ENCODE measurements around the gene FAM174C.

FAM174C gene

GRCh38 chr19:1275260-1275975 lies at the start of gene FAM174C:
FAM174C (plus strand) TSS chr19:1275530; CDS start chr19:1275550, 20 bp downstream.
- DNase-seq (ENCODE audit: extremely low spot score, insufficient read length, low read depth): peak; percentile 86
- FAIRE-seq: peak; percentile 98

DNA sequence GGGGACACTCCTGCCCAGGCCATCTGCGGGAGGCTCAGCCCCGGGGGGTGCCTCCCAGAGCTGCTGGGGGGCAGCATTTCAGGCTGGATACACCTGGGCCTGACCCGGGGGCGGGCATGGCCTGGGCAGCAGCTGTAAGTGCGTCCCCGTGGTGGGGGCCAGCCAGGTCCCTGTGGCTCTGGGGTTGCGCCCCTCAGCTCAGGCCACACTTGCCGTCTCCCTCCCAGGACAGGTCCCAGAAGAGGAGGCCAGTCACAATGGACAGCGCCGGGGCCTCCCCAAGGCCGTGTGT lies 49.2 kb upstream of the FAM174C start:
- FAIRE-seq: no peak
- DNase-seq (ENCODE audit: extremely low spot score, insufficient read length, low read depth): no peak

GRCh38 chr19:1226522-1227303 lies 48.6 kb upstream of the FAM174C start:
- FAIRE-seq: no peak
- DNase-seq (ENCODE audit: extremely low spot score, insufficient read length, low read depth): no peak

DNA sequence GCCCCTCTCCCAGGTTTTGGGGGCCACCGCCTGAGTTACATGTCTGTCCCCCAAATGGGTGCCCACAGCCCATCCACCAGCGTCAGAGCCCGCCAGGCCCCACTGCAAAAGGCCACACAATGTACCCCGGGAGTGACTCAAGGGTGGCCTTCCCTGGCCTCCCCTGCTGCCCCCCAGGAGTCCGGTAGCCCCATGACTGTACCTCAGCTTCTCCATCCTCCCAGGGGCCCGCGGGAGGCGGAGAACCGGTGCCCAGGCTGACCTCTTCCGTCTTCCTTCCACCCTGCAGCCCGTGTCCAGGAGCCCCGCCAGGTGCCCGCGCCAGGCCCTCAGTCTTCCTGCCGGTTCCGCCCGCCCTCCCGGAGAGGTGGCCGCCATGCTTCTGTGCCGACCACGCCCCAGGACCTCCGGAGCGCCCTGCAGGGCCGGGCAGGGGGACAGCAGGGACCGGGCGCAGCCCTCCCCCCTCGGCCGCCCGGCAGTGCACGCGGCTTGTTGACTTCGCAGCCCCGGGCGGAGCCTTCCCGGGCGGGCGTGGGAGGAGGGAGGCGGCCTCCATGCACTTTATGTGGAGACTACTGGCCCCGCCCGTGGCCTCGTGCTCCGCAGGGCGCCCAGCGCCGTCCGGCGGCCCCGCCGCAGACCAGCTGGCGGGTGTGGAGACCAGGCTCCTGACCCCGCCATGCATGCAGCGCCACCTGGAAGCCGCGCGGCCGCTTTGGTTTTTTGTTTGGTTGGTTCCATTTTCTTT lies 47.9 kb upstream of the FAM174C start:
- no peak for FAIRE-seq
- no peak for DNase-seq (ENCODE audit: extremely low spot score, insufficient read length, low read depth)

GRCh38 chr19:1228161-1228957 lies 47.0 kb upstream of the FAM174C start:
- DNase-seq (ENCODE audit: extremely low spot score, insufficient read length, low read depth) (no peak), FAIRE-seq (no peak)

DNA sequence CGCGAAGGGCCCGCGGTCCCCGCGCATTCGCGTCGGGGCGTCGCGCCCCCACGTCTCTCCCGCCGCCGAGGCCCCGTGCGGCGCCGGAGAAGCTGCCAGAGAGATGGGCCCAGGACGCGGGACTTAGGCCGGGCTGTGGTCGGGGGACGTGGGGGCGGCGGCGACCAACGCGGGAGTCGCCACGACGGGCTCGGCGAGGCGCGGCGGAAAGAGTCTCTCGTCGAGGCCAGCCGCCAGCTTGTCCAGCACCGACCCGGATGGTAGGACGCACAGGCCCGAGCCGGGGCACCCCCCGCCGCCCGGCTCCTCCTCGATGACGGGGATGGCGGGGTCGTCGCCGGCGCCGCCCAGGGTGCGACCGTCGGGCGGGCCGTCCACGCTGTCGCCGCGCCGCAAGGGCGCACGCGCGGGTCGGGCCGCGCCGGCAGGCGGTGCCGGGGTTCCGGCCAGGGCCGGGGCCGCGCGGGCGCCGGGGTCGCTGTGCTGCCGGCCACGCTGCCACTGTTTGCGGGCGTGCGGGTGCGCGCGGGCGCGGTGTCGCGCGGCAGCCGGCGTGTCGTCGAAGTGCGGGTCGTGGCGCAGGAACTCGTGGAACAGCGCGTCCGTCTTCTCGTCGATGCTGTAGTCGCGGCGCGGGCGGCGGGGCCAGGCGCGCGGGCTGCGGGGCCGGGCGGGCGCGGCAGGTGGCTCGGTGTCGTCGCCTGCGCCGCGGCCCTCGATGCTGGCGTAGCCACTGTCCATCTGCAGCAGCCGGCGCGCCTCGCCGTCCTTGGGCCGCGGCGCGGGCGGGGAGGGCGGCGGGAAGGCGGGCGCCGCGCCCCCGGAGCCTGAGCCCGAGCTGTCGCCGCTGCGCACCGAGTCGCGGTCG lies 46.0 kb upstream of the FAM174C start:
- DNase-seq (ENCODE audit: extremely low spot score, insufficient read length, low read depth) (no peak), FAIRE-seq (no peak)

GRCh38 chr19:1229924-1230782 lies 45.2 kb upstream of the FAM174C start:
- no peak for FAIRE-seq
- no peak for DNase-seq (ENCODE audit: extremely low spot score, insufficient read length, low read depth)

GRCh38 chr19:1230783-1231489 lies 44.4 kb upstream of the FAM174C start:
- DNase-seq (ENCODE audit: extremely low spot score, insufficient read length, low read depth): no peak
- no peak for FAIRE-seq

DNA sequence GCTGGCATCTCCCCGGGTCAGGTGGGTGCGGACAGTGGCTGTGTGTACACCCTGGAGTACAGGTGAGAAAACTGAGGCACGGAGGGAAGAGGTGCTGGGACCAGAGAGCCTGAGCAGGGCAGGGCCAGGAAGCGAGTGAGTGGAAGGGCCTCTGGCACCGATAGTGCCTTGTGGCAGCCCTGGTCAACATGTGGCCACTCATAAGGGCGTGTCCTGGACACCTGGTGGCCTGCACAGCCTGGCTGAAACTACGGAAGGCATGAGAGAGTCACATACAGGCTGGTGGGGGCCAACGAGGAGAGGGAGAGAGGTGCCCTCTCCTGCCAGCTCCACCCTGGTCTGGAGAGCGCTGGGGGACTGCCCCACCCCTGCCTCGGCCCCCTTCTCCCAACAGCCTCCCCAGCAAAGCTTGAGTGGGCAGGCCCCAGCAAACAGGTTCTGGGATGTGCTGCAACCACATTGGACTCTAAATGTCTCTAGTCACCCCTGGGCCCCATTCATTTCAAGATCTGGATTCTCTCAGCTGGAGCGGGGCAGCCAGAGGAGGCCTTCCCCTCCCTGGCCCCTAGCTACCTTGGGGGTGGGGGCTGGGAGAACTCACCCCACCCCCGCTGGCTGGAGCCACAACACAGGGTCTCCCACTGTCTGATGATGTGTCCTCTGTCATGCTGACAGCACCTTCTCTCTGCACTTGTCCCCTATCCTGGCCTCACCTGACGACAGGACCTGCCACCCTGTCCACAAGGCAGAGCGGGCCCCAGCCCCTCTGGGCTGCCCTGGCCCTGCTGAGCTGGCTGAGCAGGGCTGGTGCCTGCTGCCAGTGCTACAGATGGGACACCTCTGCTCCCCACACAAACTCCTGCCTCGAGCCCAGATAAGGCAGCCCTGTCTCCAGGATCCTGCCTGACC lies 43.3 kb upstream of the FAM174C start:
- DNase-seq (ENCODE audit: extremely low spot score, insufficient read length, low read depth) (no peak), FAIRE-seq (no peak)

DNA sequence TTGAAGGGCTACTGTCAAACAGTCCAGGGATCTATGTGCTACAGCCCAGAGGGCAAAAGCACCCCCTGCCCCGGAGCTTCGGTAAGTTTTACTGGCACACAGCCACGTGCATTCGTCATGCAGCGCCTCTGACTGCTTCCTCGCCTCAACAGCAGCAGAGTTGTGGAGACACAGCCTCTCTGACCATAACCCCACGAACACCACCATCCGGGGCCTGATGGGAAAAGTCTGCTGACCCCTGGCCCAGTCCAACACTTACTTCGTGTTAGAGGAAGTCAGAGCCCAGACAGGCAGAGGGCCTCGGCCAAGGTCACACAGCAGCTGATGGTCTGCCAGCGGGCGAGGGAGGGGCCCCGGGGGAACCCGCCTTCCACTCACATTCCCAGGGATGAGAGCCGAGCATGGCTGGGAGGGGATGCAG lies 42.7 kb upstream of the FAM174C start:
- DNase-seq (ENCODE audit: extremely low spot score, insufficient read length, low read depth) (no peak), FAIRE-seq (no peak)

DNA sequence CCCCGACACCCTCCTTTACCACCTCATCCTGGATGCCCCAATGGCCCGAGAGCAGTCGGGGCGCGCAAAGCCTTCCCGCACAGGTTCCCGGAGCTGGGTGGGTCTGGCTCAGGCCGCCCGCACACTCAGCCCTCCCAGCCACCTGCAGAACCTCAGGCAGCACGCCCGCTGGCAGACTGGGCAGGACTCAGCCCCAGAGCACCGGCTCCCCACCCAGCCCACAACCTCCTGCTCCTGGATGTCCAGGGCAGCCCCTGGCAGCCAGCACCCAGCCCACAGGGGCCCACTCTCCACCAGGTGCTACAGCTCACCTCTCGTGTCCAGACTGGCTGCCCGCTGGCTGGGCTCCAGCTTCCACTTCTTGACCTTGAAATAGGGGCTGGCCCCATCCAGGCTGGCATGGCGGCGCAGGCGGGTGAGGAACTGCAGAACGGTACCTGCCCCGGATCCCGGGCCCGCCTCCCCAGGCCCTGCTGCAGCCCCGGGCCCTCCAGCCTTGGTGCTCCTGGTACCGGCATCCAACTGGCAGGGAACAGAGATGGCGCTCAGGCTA lies 42.1 kb upstream of the FAM174C start:
- DNase-seq (ENCODE audit: extremely low spot score, insufficient read length, low read depth) (no peak), FAIRE-seq (no peak)

- no peak for FAIRE-seq
- no peak for DNase-seq (ENCODE audit: extremely low spot score, insufficient read length, low read depth)
These were observed 41.0 kb upstream of the FAM174C start for GRCh38 chr19:1234051-1234954.

- DNase-seq (ENCODE audit: extremely low spot score, insufficient read length, low read depth): no peak
- no peak for FAIRE-seq
These were observed 40.4 kb upstream of the FAM174C start for GRCh38 chr19:1234955-1235380.

DNA sequence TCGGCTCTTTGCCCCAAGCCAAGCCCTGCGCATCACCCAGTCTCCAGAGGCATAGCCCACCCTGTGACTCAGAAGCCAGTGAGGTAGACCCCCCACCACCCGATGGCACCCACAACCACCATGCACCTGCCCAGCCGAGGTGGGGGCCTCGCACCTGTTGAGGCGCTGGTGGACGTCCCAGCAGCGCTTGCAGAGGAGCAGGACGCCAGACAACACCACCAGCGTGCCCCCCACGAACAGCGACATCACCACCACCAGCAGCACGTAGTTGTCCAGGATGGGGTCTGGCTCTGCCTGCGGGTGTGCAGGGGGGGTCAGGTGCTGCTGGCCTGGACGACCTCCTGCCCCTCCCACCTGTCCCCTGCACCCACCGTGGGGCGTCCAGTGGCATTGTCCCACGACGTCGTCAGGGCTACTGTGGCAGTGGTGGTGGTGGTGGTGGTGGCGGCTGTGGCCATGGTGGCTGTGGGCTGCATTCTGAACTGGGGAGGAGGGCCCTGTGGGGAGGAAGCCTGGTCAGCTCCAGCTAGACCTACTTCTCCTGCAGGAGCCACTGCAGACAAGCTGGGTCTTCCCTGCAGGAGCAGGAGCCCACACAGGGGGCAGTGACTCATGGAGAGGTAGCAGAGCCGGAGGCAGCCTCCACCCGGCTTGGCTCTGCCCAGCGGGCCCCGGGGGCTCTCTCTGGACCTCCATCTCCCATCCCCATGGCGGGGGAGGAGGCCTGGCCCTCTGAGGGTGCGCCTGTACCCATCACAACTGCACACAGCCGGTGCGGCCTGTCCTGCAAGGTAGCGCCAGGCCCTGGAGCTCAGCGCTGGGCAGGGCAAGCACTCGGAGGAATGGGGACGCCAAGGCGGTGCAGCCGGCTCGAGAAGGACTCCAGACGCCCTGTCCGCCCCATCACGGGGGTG lies 39.4 kb upstream of the FAM174C start:
- DNase-seq (ENCODE audit: extremely low spot score, insufficient read length, low read depth): no peak
- no peak for FAIRE-seq

Data from GM18507 (cell line).